ENCODE results near the gene PNPLA7.

GRCh38 chr9:137478962-137479861 lies 71.0 kb downstream of the PNPLA7 start:
- TF ChIP-seq SP1 (CRISPR knock-in tag; conservative IDR thresholded peaks at IDR 0.05), result no peak
- no peak for TF ChIP-seq CTCF (IDR thresholded peaks at IDR 0.05)
- no peak for TF ChIP-seq NR1H2 (CRISPR knock-in tag; IDR thresholded peaks at IDR 0.05)
- no peak for TF ChIP-seq E2F1 (CRISPR knock-in tag; IDR thresholded peaks at IDR 0.05)
- TF ChIP-seq STAT6 (CRISPR knock-in tag; conservative IDR thresholded peaks at IDR 0.05; ENCODE audit: low read depth), result no peak
- TF ChIP-seq FOXP1 (CRISPR knock-in tag; IDR thresholded peaks at IDR 0.05; ENCODE audit: borderline replicate concordance), result no peak
- no peak for TF ChIP-seq CREB1 (CRISPR knock-in tag; IDR thresholded peaks at IDR 0.05)
- TF ChIP-seq, protein P1, sequence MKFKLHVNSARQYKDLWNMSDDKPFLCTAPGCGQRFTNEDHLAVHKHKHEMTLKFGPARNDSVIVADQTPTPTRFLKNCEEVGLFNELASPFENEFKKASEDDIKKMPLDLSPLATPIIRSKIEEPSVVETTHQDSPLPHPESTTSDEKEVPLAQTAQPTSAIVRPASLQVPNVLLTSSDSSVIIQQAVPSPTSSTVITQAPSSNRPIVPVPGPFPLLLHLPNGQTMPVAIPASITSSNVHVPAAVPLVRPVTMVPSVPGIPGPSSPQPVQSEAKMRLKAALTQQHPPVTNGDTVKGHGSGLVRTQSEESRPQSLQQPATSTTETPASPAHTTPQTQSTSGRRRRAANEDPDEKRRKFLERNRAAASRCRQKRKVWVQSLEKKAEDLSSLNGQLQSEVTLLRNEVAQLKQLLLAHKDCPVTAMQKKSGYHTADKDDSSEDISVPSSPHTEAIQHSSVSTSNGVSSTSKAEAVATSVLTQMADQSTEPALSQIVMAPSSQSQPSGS (CRISPR knock-in tag; IDR thresholded peaks at IDR 0.05; ENCODE audit: borderline replicate concordance, low read depth), result no peak
- TF ChIP-seq AR (CRISPR knock-in tag; IDR thresholded peaks at IDR 0.05), result no peak
- no peak for TF ChIP-seq IRF2 (CRISPR knock-in tag; IDR thresholded peaks at IDR 0.05; ENCODE audit: borderline replicate concordance, low read depth)
- TF ChIP-seq TP53 (CRISPR knock-in tag; IDR thresholded peaks at IDR 0.05), result no peak
- TF ChIP-seq EMX1 (CRISPR knock-in tag; IDR thresholded peaks at IDR 0.05), result no peak
